OCI-LY1 (cell line): ENCODE data around the gene CASP9.

Source experiments
- H2AFZ ChIP-seq: fragments of 200-600 bp; sonication (generic), shearing (Covaris generic); 2 replicates; pipeline ENCODE4 v1.6.0; 2014; ENCODE audit warnings: antibody characterized with exemption, mild to moderate bottlenecking, low read length
- H3F3A ChIP-seq: fragments of 200-600 bp; sonication (generic), shearing (Covaris generic); 2 replicates; pipeline ENCODE4 v1.6.0; 2014; ENCODE audit warnings: mild to moderate bottlenecking, antibody characterized with exemption, low read length, moderate library complexity; ENCODE audit not compliant: insufficient read depth
- H3K27ac ChIP-seq: fragments of 200-600 bp; sonication (generic); 2 replicates; pipeline ENCODE4 v1.5.1; 2014; ENCODE audit warnings: low read length, mixed run types, mild to moderate bottlenecking, low read depth; ENCODE audit not compliant: poor library complexity, severe bottlenecking
- H3K27me3 ChIP-seq: fragments of 200-600 bp; sonication (generic); 2 replicates; pipeline ENCODE4 v1.6.0; 2014; ENCODE audit warnings: antibody characterized with exemption, mild to moderate bottlenecking, low read length, moderate library complexity; ENCODE audit not compliant: insufficient read depth
- H3K36me3 ChIP-seq: fragments of 200-600 bp; sonication (generic); 2 replicates; pipeline ENCODE4 v1.6.1; 2014; ENCODE audit warnings: mild to moderate bottlenecking, antibody characterized with exemption, low read length, moderate library complexity, mixed read lengths; ENCODE audit not compliant: insufficient read depth
- H3K4me1 ChIP-seq: fragments of 200-600 bp; sonication (generic); 2 replicates; pipeline ENCODE4 v1.5.1; 2014; ENCODE audit warnings: mild to moderate bottlenecking, low read length, moderate library complexity; ENCODE audit not compliant: insufficient read depth, severe bottlenecking
- H3K4me2 ChIP-seq: fragments of 200-600 bp; sonication (generic), shearing (Covaris generic); 2 replicates; pipeline ENCODE4 v1.6.1; 2014; ENCODE audit warnings: low read length
- H3K4me3 ChIP-seq: fragments of 200-600 bp; sonication (generic); 2 replicates; pipeline ENCODE4 v1.5.1; 2014; ENCODE audit warnings: low read length, low read depth, mild to moderate bottlenecking, mixed read lengths; ENCODE audit not compliant: poor library complexity, severe bottlenecking
- H3K79me2 ChIP-seq: fragments of 200-600 bp; shearing (Covaris generic); 2 replicates; pipeline ENCODE4 v1.6.1; 2016; ENCODE audit warnings: mixed run types, low read length, mixed read lengths; ENCODE audit not compliant: insufficient read depth
- H3K9ac ChIP-seq: fragments of 200-600 bp; sonication (generic), shearing (Covaris generic); 2 replicates; pipeline ENCODE4 v1.6.1; 2014; ENCODE audit warnings: mild to moderate bottlenecking, low read length, mixed read lengths
- H3K9me2 ChIP-seq: fragments of 200-600 bp; sonication (generic), shearing (Covaris generic); 2 replicates; pipeline ENCODE4 v1.6.1; 2014; ENCODE audit warnings: low read depth, mild to moderate bottlenecking, low read length, mixed read lengths
- H3K9me3 ChIP-seq: fragments of 200-600 bp; shearing (Covaris generic); 2 replicates; pipeline ENCODE4 v1.6.1; 2014; ENCODE audit warnings: low read length, mixed read lengths
- H4K20me1 ChIP-seq: fragments of 200-600 bp; sonication (generic), shearing (Covaris generic); 2 replicates; pipeline ENCODE4 v1.6.0; 2016; ENCODE audit warnings: mild to moderate bottlenecking, low read length; ENCODE audit not compliant: insufficient read depth
- EZH2 ChIP-seq: fragments of 200-600 bp; sonication (generic), shearing (Covaris generic); IDR thresholded peaks from 2 replicates; pipeline ENCODE4 v1.8.0; 2017; ENCODE audit warnings: borderline replicate concordance, mixed run types, mild to moderate bottlenecking, antibody characterized with exemption, low read length, moderate library complexity, mixed read lengths
- TF ChIP-seq, protein P1 (sequence below): fragments of 200-600 bp; sonication (generic), shearing (Covaris generic); IDR thresholded peaks from 2 replicates; pipeline ENCODE4 v1.5.1; 2017; ENCODE audit warnings: mild to moderate bottlenecking, antibody characterized with exemption, low read length, moderate library complexity, mixed read lengths

The CASP9 gene

DNA sequence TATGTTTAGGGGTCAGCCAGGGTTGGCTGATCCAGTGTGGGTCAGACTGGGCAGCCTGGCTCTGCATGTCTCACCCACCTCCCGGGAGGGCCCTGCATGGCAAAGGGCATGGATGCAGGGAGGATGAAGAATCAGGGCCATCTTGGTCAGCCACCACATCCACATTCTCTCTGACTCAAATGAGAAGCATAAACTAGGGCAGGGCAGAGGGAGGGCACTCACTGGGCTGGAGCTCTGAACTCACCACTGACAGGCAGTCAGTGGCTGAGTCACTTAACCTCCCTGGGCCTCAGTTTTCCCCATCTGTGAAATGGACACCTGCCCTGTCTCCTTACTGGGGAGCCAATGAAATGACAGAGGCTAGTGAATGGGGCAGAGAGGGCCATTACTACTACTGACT lies 71.8 kb downstream of the CASP9 start:
- Histone ChIP-seq H4K20me1 (no peaks in the 10 kb centered on the region), H2AFZ (no peak overlapping the region), H3K36me3 (no peaks in the 10 kb centered on the region), H3K79me2 (no peaks in the 10 kb centered on the region), H3K4me3 (no peak overlapping the region), H3F3A (no peaks in the 10 kb centered on the region), H3K4me1 (no peaks in the 10 kb centered on the region), H3K27me3 (peaks cover 10% of the 10 kb centered on the region; the same call in 1 of the 2 replicates), H3K9ac (no peak overlapping the region), H3K9me3 (no peaks in the 10 kb centered on the region), H3K27ac (no peak overlapping the region), H3K4me2 (no peak overlapping the region), H3K9me2 (no peaks in the 10 kb centered on the region)
- TF ChIP-seq EZH2: no peak
- TF ChIP-seq, protein P1, sequence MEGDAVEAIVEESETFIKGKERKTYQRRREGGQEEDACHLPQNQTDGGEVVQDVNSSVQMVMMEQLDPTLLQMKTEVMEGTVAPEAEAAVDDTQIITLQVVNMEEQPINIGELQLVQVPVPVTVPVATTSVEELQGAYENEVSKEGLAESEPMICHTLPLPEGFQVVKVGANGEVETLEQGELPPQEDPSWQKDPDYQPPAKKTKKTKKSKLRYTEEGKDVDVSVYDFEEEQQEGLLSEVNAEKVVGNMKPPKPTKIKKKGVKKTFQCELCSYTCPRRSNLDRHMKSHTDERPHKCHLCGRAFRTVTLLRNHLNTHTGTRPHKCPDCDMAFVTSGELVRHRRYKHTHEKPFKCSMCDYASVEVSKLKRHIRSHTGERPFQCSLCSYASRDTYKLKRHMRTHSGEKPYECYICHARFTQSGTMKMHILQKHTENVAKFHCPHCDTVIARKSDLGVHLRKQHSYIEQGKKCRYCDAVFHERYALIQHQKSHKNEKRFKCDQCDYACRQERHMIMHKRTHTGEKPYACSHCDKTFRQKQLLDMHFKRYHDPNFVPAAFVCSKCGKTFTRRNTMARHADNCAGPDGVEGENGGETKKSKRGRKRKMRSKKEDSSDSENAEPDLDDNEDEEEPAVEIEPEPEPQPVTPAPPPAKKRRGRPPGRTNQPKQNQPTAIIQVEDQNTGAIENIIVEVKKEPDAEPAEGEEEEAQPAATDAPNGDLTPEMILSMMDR: no peak

DNA sequence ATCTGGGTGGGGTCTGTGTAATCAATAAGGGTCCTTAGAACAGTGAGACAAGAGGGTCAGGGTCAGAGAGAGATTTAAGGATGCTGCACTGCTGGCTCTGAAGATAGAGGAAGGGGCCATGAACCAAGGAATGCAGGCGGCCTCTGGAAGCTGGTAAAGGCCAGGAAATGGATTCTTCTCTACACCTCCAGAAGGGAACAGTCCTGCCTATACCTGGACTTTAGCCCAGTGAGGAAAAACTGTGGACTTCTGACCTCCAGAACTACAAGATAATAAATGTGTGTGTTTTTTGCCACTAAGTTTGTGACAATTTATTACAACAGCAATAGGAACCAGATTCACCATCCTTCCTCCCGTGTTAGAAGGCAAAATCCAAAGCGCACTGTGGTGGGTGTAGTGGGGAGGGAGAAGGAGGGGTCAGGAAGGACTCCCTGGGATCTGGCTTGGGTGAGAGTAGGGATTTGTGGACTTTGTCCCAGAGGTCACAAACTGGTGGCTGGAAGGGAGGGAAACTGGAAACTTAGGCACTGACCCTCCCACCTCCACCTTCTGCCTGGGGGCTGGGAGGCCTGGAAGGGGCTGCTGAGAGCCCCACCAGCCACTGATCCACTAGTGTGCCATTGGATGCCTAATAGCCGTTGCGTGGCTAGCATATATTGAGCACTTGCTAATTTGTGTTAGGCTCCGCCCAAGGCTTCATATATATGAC lies 72.8 kb downstream of the CASP9 start:
- H3K27me3 ChIP-seq: peaks cover 10% of the 10 kb centered on the region; the same call in 1 of the 2 replicates
- no peaks in the 10 kb centered on the region for H4K20me1 ChIP-seq

GRCh38 chr1:15449567-15449966 lies 74.4 kb downstream of the CASP9 start:
- no peaks in the 10 kb centered on the region for H4K20me1 ChIP-seq
- H3K27ac ChIP-seq: no peak overlapping the region
- H3K27me3 ChIP-seq: peaks cover 10% of the 10 kb centered on the region; the same call in 1 of the 2 replicates
- H3K79me2 ChIP-seq: no peaks in the 10 kb centered on the region
- H3K4me1 ChIP-seq: no peaks in the 10 kb centered on the region
- no peak for TF ChIP-seq EZH2
- TF ChIP-seq, protein P1: no peak
- no peaks in the 10 kb centered on the region for H3F3A ChIP-seq
- no peak overlapping the region for H2AFZ ChIP-seq
- no peak overlapping the region for H3K9ac ChIP-seq
- H3K4me2 ChIP-seq: no peak overlapping the region
- H3K9me3 ChIP-seq: no peaks in the 10 kb centered on the region
- H3K36me3 ChIP-seq: no peaks in the 10 kb centered on the region
- H3K9me2 ChIP-seq: no peaks in the 10 kb centered on the region
- H3K4me3 ChIP-seq: no peak overlapping the region

More for the DNA sequence above, 72.8 kb downstream of the CASP9 start:
- no peaks in the 10 kb centered on the region for H3K36me3 ChIP-seq
- TF ChIP-seq EZH2: no peak
- TF ChIP-seq, protein P1: no peak
- H3K79me2 ChIP-seq: no peaks in the 10 kb centered on the region
- H3K4me3 ChIP-seq: no peak overlapping the region
- H3F3A ChIP-seq: no peaks in the 10 kb centered on the region
- H3K27ac ChIP-seq: no peak overlapping the region
- H3K9ac ChIP-seq: no peak overlapping the region
- H3K9me2 ChIP-seq: no peaks in the 10 kb centered on the region
- H3K4me2 ChIP-seq: no peak overlapping the region
- H2AFZ ChIP-seq: no peak overlapping the region
- H3K4me1 ChIP-seq: no peaks in the 10 kb centered on the region
- no peaks in the 10 kb centered on the region for H3K9me3 ChIP-seq
